SK-N-MC (cell line): ENCODE measurements around the gene SRRM5.

Experiments
- EZH2 ChIP-seq: fragments of 200-600 bp; sonication (generic); IDR thresholded peaks from one replicate; pipeline ENCODE4 v1.6.1; 2017; ENCODE audit warnings: antibody characterized with exemption
- FOXP2 ChIP-seq: optimal IDR thresholded peaks from 2 replicates; pipeline ENCODE3; 2011; ENCODE audit warnings: mild to moderate bottlenecking, moderate library complexity; ENCODE audit not compliant: insufficient read depth; ENCODE audit errors: extremely low read length, control extremely low read depth

DNA sequence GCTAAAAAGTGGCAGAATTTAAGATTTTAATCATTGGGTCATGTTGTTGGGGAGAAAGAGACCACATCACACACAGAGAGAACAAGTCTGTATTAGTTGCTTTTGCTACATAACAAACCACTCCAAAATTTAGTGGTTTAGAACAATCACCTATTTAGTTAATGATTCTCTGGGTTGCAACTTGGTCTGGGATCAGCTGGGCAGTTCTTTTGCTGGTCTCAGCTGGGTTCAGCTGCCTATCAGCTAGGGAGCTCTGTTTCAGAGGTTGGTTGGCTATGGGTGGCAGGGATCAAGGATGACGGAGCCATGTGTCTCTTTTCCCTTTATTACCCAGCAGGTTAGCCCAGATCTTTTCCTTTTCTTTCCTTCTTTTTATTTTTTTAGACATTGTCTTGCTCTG is 27.4 kb upstream of the SRRM5 start:
- TF ChIP-seq EZH2 (no peak), FOXP2 (no peak)
